ENCODE measurements around the gene ANO4.
A peak's percentile ranks its signal among the peaks of the same experiment; 100 is the strongest.
"Not testable (repeated sequence)": the region's sequence is repeated elsewhere in the genome, so short reads cannot be mapped to it uniquely, and the experiment has no call there.

The ANO4 gene

GRCh38 chr12:101116911-101117310, 322.3 kb downstream of the ANO4 start:
- H3K23ac ChIP-seq (ENCODE audit: low read length): no peak overlapping the region
- no CpG with 5 or more reads among the region's 4 CpGs for WGBS (ENCODE audit: extremely low coverage, insufficient coverage, insufficient read length)
- no peak overlapping the region for H3K4me3 ChIP-seq (ENCODE audit: low read depth, low read length)
- no peak overlapping the region for H4K91ac ChIP-seq (ENCODE audit: low read depth, low read length)
- no peak for DNase-seq
- no peak overlapping the region for H2AK5ac ChIP-seq (ENCODE audit: low read length)
- H3K4ac ChIP-seq (ENCODE audit: low read depth, low read length): no peak overlapping the region
- no peak overlapping the region for H2BK5ac ChIP-seq (ENCODE audit: low read depth, low read length, poor library complexity)
- no peak overlapping the region for H3K9ac ChIP-seq (ENCODE audit: low read length)
- no peak overlapping the region for H3K27ac ChIP-seq (ENCODE audit: low read depth, low read length)
- no peaks in the 10 kb centered on the region for H3K79me2 ChIP-seq (ENCODE audit: control insufficient read depth, insufficient read depth, low read length, poor library complexity)
- H3K9me3 ChIP-seq (ENCODE audit: insufficient read depth, low read depth, low read length): no peaks in the 10 kb centered on the region
- no peaks in the 10 kb centered on the region for H3K27me3 ChIP-seq (ENCODE audit: insufficient read depth, low read length)
- no peak overlapping the region for H3K18ac ChIP-seq (ENCODE audit: low read length)
- peaks cover 1 to 3% of the 10 kb centered on the region in 2 experiments for H3K36me3 ChIP-seq (ENCODE audit: control insufficient read depth in 1 of 2, insufficient read depth in 2 of 2, low read length in 2 of 2)
- no peak overlapping the region for H2BK120ac ChIP-seq (ENCODE audit: insufficient read depth, low read length, poor library complexity)
- no peak overlapping the region for H2BK12ac ChIP-seq (ENCODE audit: low read length)
- H3K14ac ChIP-seq (ENCODE audit: low read length): no peak overlapping the region
- H3K4me1 ChIP-seq (ENCODE audit: control insufficient read depth in 1 of 2, insufficient read depth in 2 of 2, low read length in 2 of 2): no peaks in the 10 kb centered on the region
- no peak overlapping the region for H4K8ac ChIP-seq (ENCODE audit: low read depth, low read length)
- no peak overlapping the region for H4K12ac ChIP-seq (ENCODE audit: low read depth, low read length)
- H2AFZ ChIP-seq (ENCODE audit: insufficient read depth, low read length, poor library complexity): no peak overlapping the region
- H3K79me1 ChIP-seq (ENCODE audit: low read length): no peaks in the 10 kb centered on the region
- H3K4me2 ChIP-seq (ENCODE audit: low read length): no peak overlapping the region

DNA sequence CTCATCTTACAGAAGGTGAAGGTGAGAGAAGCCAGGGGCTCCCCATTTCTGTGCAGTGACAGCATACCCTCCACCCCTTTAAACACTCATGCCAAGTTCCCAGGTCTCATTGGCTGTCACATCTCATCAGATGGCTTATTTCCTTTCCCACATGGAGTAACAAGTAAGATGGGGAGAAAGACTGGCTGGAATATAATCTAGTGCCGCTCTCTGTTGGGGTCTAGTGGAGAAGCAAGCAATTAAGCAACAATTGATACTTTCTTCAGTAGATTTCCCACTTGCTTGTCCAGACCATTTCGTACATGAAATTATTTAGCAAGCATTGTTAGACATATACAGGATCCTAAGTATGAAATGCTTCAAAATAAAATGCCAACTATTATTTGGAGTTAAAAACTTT, 323.3 kb downstream of the ANO4 start:
- Histone ChIP-seq H2AK5ac (ENCODE audit: low read length) (no peak overlapping the region), H3K18ac (ENCODE audit: low read length) (no peak overlapping the region), H3K36me3 (ENCODE audit: control insufficient read depth in 1 of 2, insufficient read depth in 2 of 2, low read length in 2 of 2) (peaks cover 1 to 3% of the 10 kb centered on the region in 2 experiments), H2AFZ (ENCODE audit: insufficient read depth, low read length, poor library complexity) (no peak overlapping the region), H3K79me2 (ENCODE audit: control insufficient read depth, insufficient read depth, low read length, poor library complexity) (no peaks in the 10 kb centered on the region), H3K14ac (ENCODE audit: low read length) (no peak overlapping the region), H2BK120ac (ENCODE audit: insufficient read depth, low read length, poor library complexity) (no peak overlapping the region), H3K23ac (ENCODE audit: low read length) (no peak overlapping the region), H2BK12ac (ENCODE audit: low read length) (no peak overlapping the region), H4K8ac (ENCODE audit: low read depth, low read length) (no peak overlapping the region), H2BK5ac (ENCODE audit: low read depth, low read length, poor library complexity) (no peak overlapping the region), H3K79me1 (ENCODE audit: low read length) (no peaks in the 10 kb centered on the region), H3K27ac (ENCODE audit: low read depth, low read length) (no peak overlapping the region), H3K27me3 (ENCODE audit: insufficient read depth, low read length) (no peaks in the 10 kb centered on the region), H3K4me2 (ENCODE audit: low read length) (no peak overlapping the region), H4K12ac (ENCODE audit: low read depth, low read length) (no peak overlapping the region), H3K9me3 (ENCODE audit: insufficient read depth, low read depth, low read length) (no peaks in the 10 kb centered on the region), H4K91ac (ENCODE audit: low read depth, low read length) (no peak overlapping the region), H3K4me3 (ENCODE audit: low read depth, low read length) (no peak overlapping the region), H3K9ac (ENCODE audit: low read length) (no peak overlapping the region), H3K4me1 (ENCODE audit: control insufficient read depth in 1 of 2, insufficient read depth in 2 of 2, low read length in 2 of 2) (no peaks in the 10 kb centered on the region), H3K4ac (ENCODE audit: low read depth, low read length) (no peak overlapping the region)
- no peak for DNase-seq
- WGBS (ENCODE audit: extremely low coverage, insufficient coverage, insufficient read length): no CpG with 5 or more reads among the region's 2 CpGs

DNA sequence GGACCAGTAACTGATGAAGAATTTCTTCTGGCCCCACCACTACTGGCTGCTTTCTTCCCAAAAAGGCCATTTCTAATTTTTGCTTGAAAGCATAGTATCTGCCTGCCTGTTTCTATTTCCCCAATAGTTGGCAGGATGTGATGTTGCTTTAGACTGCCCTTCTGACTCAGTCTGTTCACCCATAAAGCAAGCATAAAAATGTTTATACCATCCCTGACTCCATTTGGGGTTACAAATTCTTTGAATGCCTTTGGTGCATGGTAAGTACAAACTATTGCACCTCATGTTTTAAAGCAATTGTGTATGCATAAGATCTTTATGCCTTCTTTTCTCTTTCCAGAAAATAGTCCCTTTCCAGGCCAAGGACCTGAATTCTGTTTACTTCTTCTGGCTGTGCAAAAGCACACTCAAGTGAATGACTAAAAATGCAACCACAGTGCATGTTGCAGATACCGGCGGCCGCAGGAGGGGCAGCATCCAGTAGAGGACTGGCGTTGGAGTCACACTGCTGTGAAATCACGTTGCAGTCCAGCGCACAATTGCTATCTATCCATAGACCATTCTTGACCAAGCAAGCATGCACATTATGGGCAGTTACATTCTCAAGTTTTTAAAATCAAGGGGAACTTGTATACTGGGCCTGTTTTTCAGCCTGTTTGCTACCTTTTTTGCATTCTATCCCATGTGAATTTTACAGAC, 333.1 kb downstream of the ANO4 start:
- Histone ChIP-seq H2AK5ac (ENCODE audit: low read length) (no peak overlapping the region), H3K4me2 (ENCODE audit: low read length) (no peak overlapping the region), H2BK12ac (ENCODE audit: low read length) (no peak overlapping the region), H3K4ac (ENCODE audit: low read depth, low read length) (no peak overlapping the region), H3K4me1 (ENCODE audit: control insufficient read depth in 1 of 2, insufficient read depth in 2 of 2, low read length in 2 of 2) (no peaks in the 10 kb centered on the region), H3K9ac (ENCODE audit: low read length) (no peak overlapping the region), H3K9me3 (ENCODE audit: insufficient read depth, low read depth, low read length) (no peaks in the 10 kb centered on the region), H3K4me3 (ENCODE audit: low read depth, low read length) (no peak overlapping the region), H4K12ac (ENCODE audit: low read depth, low read length) (no peak overlapping the region), H3K36me3 (ENCODE audit: control insufficient read depth in 1 of 2, insufficient read depth in 2 of 2, low read length in 2 of 2) (peaks cover 0 to 3% of the 10 kb centered on the region in 2 experiments), H3K27ac (ENCODE audit: low read depth, low read length) (no peak overlapping the region), H3K14ac (ENCODE audit: low read length) (no peak overlapping the region), H2AFZ (ENCODE audit: insufficient read depth, low read length, poor library complexity) (no peak overlapping the region), H2BK120ac (ENCODE audit: insufficient read depth, low read length, poor library complexity) (no peak overlapping the region), H3K18ac (ENCODE audit: low read length) (no peak overlapping the region), H2BK5ac (ENCODE audit: low read depth, low read length, poor library complexity) (no peak overlapping the region), H3K23ac (ENCODE audit: low read length) (no peak overlapping the region), H3K27me3 (ENCODE audit: insufficient read depth, low read length) (no peaks in the 10 kb centered on the region), H3K79me2 (ENCODE audit: control insufficient read depth, insufficient read depth, low read length, poor library complexity) (no peaks in the 10 kb centered on the region), H4K8ac (ENCODE audit: low read depth, low read length) (no peak overlapping the region), H4K91ac (ENCODE audit: low read depth, low read length) (no peak overlapping the region), H3K79me1 (ENCODE audit: low read length) (no peaks in the 10 kb centered on the region)
- DNase-seq: no peak
- no CpG with 5 or more reads among the region's 6 CpGs for WGBS (ENCODE audit: extremely low coverage, insufficient coverage, insufficient read length)

GRCh38 chr12:101145777-101146431, 351.3 kb downstream of the ANO4 start:
- no CpG with 5 or more reads among the region's 35 CpGs for WGBS (ENCODE audit: extremely low coverage, insufficient coverage, insufficient read length)
- H2AFZ ChIP-seq (ENCODE audit: insufficient read depth, low read length, poor library complexity): peak overlapping the region; percentile 17
- H2AK5ac ChIP-seq (ENCODE audit: low read length); H3K23ac ChIP-seq (ENCODE audit: low read length); H3K27me3 ChIP-seq (ENCODE audit: insufficient read depth, low read length); H3K79me1 ChIP-seq (ENCODE audit: low read length); DNase-seq; H3K27ac ChIP-seq (ENCODE audit: low read depth, low read length); H3K14ac ChIP-seq (ENCODE audit: low read length); H2BK5ac ChIP-seq (ENCODE audit: low read depth, low read length, poor library complexity); H3K4me1 ChIP-seq (ENCODE audit: control insufficient read depth in 1 of 2, insufficient read depth in 2 of 2, low read length in 2 of 2); H3K9ac ChIP-seq (ENCODE audit: low read length); H4K8ac ChIP-seq (ENCODE audit: low read depth, low read length); H2BK12ac ChIP-seq (ENCODE audit: low read length); H3K79me2 ChIP-seq (ENCODE audit: control insufficient read depth, insufficient read depth, low read length, poor library complexity); H3K4ac ChIP-seq (ENCODE audit: low read depth, low read length); H2BK120ac ChIP-seq (ENCODE audit: insufficient read depth, low read length, poor library complexity); H3K9me3 ChIP-seq (ENCODE audit: insufficient read depth, low read depth, low read length); H3K36me3 ChIP-seq (ENCODE audit: control insufficient read depth in 1 of 2, insufficient read depth in 2 of 2, low read length in 2 of 2); H3K18ac ChIP-seq (ENCODE audit: low read length); H4K12ac ChIP-seq (ENCODE audit: low read depth, low read length): not testable (repeated sequence)
- H4K91ac ChIP-seq (ENCODE audit: low read depth, low read length): peak overlapping the region; percentile 8
- H3K4me3 ChIP-seq (ENCODE audit: low read depth, low read length): peak overlapping the region; percentile 67
- H3K4me2 ChIP-seq (ENCODE audit: low read length): peak overlapping the region; percentile 59

Data from trophoblast cell (in vitro differentiated cells and primary cell).